HepG2 (cell line): Measurements from ENCODE around the gene GPAM.

Experiments
- BHLHE40 ChIP-seq: IDR thresholded peaks from 2 replicates; pipeline ENCODE4 v1.6.1; 2011; ENCODE audit warnings: low read length, improper control_type of control experiment
- BORCS8-MEF2B ChIP-seq: sonication (generic); formaldehyde crosslinking; IDR thresholded peaks from 2 replicates; pipeline ENCODE4 v1.8.0; 2022; ENCODE audit warnings: mild to moderate bottlenecking, missing genetic modification reagents
- ELF1 ChIP-seq: sonication (generic); formaldehyde crosslinking; IDR thresholded peaks from 2 replicates; pipeline ENCODE4 v1.4.0; 2020; ENCODE audit warnings: missing genetic modification reagents
- KDM5A ChIP-seq: fragments of 200-600 bp; sonication (generic); IDR thresholded peaks from 2 replicates; pipeline ENCODE4 v1.7.0; 2018; ENCODE audit warnings: antibody characterized with exemption, mild to moderate bottlenecking, low read length, borderline replicate concordance
- NCOA1 ChIP-seq: sonication (generic); formaldehyde crosslinking; IDR thresholded peaks from 2 replicates; pipeline ENCODE4 v1.9.0; 2021; ENCODE audit warnings: missing genetic modification reagents
- NR3C1 ChIP-seq: sonication (generic); formaldehyde crosslinking; IDR thresholded peaks from 2 replicates; pipeline ENCODE4 v1.4.0; 2020; ENCODE audit warnings: missing genetic modification reagents
- TAF1 ChIP-seq: sonication (generic); formaldehyde crosslinking; IDR thresholded peaks from 2 replicates; pipeline ENCODE4 v1.4.0; 2020; ENCODE audit warnings: missing genetic modification reagents
- ZKSCAN8 ChIP-seq: IDR thresholded peaks from 2 replicates; pipeline ENCODE4 v1.6.1; 2016; ENCODE audit warnings: borderline replicate concordance, missing genetic modification reagents, missing compliant biosample characterization
- ZNF761 ChIP-seq: sonication (generic); formaldehyde crosslinking; conservative IDR thresholded peaks from 2 replicates; pipeline ENCODE4 v1.4.0; 2020; ENCODE audit warnings: mild to moderate bottlenecking, missing genetic modification reagents
- TF ChIP-seq, protein P1 (sequence below): IDR thresholded peaks from 2 replicates; pipeline ENCODE4 v1.6.1; 2016; ENCODE audit warnings: low read depth, borderline replicate concordance
- TF ChIP-seq, protein P2 (sequence below): sonication (generic); formaldehyde crosslinking; IDR thresholded peaks from 2 replicates; pipeline ENCODE4 v1.5.0; 2020; ENCODE audit warnings: missing genetic modification reagents

DNA sequence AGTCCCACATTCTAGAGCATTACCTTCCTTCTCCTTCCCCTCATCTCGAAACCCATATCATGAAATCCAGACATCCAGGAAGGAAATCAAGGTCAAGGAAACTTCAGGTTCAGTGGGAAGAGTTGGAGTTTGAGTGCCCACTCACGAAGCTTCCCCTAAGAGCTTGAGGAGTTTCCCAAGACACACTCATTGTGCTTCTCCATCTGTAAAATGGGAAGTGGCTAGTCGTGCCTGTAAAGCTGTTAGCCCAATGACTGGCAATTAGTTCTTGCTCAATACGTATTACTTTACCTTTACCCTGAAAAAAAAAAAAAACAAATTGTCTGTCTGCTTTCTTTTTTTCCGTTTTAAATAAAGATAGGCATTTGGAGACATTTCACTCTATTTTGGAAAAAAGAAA lies 42.3 kb downstream of the GPAM start:
- TF ChIP-seq KDM5A (no peak), BORCS8-MEF2B (CRISPR knock-in tag) (no peak), TAF1 (CRISPR knock-in tag) (no peak), BHLHE40 (no peak), NCOA1 (CRISPR knock-in tag) (no peak), ZNF761 (CRISPR knock-in tag) (no peak), ELF1 (CRISPR knock-in tag) (no peak), NR3C1 (CRISPR knock-in tag) (no peak), ZKSCAN8 (no peak)
- TF ChIP-seq, protein P1, sequence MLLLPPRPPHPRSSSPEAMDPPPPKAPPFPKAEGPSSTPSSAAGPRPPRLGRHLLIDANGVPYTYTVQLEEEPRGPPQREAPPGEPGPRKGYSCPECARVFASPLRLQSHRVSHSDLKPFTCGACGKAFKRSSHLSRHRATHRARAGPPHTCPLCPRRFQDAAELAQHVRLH (CRISPR knock-in tag) = no peak
- TF ChIP-seq, protein P2, sequence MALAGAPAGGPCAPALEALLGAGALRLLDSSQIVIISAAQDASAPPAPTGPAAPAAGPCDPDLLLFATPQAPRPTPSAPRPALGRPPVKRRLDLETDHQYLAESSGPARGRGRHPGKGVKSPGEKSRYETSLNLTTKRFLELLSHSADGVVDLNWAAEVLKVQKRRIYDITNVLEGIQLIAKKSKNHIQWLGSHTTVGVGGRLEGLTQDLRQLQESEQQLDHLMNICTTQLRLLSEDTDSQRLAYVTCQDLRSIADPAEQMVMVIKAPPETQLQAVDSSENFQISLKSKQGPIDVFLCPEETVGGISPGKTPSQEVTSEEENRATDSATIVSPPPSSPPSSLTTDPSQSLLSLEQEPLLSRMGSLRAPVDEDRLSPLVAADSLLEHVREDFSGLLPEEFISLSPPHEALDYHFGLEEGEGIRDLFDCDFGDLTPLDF (CRISPR knock-in tag) = no peak
